Embryonic facial prominence (tissue), 1 donor: ENCODE data around the gene KCNQ1.

ENCODE experiments used
- DNase-seq: peaks from one replicate; pipeline ENCODE4 v3.0.0-alpha.2; 2016; ENCODE audit errors: extremely low spot score

The KCNQ1 gene, protein sequence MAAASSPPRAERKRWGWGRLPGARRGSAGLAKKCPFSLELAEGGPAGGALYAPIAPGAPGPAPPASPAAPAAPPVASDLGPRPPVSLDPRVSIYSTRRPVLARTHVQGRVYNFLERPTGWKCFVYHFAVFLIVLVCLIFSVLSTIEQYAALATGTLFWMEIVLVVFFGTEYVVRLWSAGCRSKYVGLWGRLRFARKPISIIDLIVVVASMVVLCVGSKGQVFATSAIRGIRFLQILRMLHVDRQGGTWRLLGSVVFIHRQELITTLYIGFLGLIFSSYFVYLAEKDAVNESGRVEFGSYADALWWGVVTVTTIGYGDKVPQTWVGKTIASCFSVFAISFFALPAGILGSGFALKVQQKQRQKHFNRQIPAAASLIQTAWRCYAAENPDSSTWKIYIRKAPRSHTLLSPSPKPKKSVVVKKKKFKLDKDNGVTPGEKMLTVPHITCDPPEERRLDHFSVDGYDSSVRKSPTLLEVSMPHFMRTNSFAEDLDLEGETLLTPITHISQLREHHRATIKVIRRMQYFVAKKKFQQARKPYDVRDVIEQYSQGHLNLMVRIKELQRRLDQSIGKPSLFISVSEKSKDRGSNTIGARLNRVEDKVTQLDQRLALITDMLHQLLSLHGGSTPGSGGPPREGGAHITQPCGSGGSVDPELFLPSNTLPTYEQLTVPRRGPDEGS

GRCh38 chr11:2444821-2445745 is at the start of gene KCNQ1:
KCNQ1 (plus strand) TSS chr11:2445008; CDS start chr11:2445099, 91 bp downstream.
- no peak for DNase-seq

DNA sequence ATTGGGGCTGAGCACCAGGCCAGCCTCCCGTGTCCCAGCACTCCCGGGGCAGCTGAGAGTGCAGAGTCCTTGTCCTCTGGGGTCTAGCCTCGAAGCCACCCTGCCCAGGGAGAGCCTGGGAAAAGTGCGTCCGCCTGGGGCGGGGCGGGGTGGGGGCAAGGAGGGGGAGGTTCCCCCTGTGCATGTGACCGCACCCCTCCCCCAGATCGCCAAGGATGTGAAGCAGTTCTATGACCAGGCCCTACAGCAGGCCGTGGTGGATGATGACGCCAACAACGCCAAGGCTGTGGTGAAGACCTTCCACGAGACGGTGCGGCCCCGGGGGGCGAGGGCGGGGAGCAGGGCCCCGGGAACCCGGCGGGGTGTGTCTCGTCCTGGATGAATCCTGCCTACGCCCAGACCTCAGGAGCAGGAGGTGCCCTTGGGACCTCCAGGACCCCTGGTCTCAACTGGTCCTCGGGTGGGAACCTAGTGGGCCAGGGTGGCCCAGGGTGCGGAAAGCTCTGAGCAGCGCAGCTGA is 49.5 kb upstream of the KCNQ1 start:
- DNase-seq, result no peak

DNA sequence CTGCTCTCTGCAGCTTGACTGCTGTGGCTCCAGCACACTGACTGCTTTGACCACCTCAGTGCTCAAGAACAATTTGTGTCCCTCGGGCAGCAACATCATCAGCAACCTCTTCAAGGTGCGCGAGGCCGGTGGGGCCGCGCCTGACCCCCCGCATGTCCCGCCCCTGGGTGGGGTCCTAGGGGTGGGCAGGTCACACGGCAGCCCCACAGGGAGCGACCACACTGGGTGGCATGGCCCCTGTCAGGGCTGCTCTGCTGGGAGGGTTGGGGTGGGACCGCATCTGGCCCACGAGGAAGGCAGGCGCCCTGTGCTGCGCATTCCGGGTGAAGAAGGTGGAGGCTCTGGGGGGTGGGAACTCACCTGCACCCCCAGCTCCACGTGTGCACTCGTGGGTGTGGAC is 49.0 kb upstream of the KCNQ1 start:
- DNase-seq, result no peak

DNA sequence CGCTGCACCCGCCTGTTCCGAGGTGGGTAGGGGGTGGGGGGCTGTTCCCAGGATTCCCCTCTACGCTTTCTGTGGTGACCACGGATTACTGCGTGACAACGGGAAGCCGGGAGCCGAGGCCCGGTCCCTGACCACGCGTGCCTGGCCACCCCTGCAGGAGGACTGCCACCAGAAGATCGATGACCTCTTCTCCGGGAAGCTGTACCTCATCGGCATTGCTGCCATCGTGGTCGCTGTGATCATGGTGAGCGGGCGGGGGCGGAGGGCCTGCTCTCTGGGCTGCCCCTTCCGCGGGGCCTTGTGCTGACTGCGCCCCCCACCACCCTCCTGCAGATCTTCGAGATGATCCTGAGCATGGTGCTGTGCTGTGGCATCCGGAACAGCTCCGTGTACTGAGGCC is 48.3 kb upstream of the KCNQ1 start:
- no peak for DNase-seq

DNA sequence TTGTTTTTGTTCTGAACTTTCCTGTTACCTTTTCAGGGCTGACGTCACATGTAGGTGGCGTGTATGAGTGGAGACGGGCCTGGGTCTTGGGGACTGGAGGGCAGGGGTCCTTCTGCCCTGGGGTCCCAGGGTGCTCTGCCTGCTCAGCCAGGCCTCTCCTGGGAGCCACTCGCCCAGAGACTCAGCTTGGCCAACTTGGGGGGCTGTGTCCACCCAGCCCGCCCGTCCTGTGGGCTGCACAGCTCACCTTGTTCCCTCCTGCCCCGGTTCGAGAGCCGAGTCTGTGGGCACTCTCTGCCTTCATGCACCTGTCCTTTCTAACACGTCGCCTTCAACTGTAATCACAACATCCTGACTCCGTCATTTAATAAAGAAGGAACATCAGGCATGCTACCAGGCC is 47.8 kb upstream of the KCNQ1 start:
- DNase-seq, result no peak

- no peak for DNase-seq
Observed at GRCh38 chr11:2398664-2399355, 46.0 kb upstream of the KCNQ1 start.

- no peak for DNase-seq
Observed at GRCh38 chr11:2399488-2400068, 45.2 kb upstream of the KCNQ1 start.

DNA sequence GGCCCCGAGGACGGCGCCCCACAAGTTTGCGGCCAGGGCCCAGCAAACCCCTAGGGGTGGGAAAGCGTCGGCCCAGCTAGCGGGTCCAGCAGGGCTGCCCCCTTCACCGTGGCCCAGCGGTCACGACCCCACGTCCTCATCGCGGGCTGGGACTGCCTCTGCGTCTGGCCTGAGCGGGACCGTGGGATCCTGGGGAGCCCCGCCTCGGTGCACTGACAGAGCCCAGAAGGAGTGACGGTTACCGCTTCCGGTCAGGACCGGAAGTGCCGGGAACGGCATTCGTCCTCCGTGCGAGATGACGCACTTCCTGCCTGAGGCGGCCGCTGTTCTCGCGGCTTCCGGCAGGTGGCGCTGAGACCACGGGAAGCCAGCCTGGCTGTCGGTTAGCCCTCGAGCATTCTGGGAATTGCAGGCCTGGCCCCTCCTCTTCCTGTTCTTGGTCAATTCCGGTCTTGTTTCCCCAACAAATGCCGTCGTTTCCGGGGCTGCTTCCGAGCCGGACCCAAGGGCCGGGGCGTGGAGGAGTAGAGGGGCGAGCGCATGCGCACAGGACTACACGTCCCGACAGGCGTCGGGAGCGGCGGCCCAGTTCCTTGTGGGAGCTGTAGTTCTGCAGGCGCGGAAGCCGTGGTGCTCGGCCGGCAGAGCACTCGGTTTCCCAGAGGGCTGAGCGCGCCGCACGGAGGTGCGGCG is 44.6 kb upstream of the KCNQ1 start, which contains the start of gene TSSC4:
Gene TSSC4, plus strand, starts transcription at position 682 of the 693 bp plus-strand sequence. CDS start 1,884 bp downstream, outside the sequence.
- DNase-seq, result peak; percentile 100

GRCh38 chr11:2400762-2401435 is 43.9 kb upstream of the KCNQ1 start:
- DNase-seq, result no peak

- no peak for DNase-seq
Observed at GRCh38 chr11:2401436-2401984, 43.3 kb upstream of the KCNQ1 start.

DNA sequence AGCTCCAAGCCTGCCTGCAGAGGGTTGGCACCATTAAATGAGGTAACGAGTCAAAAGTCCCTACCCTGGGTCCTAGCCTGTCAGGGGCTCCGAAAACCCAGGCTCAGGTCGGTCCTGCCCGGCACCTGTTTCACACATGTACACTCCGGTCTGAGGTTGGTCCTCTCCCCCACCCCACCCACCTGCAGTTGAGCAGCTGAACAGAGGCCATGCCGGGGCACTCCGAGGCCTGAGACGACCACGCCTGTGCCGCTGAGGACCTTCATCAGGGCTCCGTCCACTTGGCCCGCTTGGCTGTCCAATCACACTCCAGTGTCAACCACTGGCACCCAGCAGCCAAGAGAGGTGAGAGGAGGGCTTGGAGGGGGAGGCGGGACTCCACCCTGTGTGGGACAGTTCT is 42.7 kb upstream of the KCNQ1 start:
- DNase-seq, result no peak

- no peak for DNase-seq
Observed at GRCh38 chr11:2402890-2403645, 41.7 kb upstream of the KCNQ1 start.

- no peak for DNase-seq
Observed at GRCh38 chr11:2404735-2405196, 40.0 kb upstream of the KCNQ1 start.

GRCh38 chr11:2406451-2406850 is 38.4 kb upstream of the KCNQ1 start:
- no peak for DNase-seq

GRCh38 chr11:2406878-2407410 is 37.9 kb upstream of the KCNQ1 start:
- DNase-seq, result no peak

GRCh38 chr11:2408671-2409070 is 36.1 kb upstream of the KCNQ1 start:
- no peak for DNase-seq

DNA sequence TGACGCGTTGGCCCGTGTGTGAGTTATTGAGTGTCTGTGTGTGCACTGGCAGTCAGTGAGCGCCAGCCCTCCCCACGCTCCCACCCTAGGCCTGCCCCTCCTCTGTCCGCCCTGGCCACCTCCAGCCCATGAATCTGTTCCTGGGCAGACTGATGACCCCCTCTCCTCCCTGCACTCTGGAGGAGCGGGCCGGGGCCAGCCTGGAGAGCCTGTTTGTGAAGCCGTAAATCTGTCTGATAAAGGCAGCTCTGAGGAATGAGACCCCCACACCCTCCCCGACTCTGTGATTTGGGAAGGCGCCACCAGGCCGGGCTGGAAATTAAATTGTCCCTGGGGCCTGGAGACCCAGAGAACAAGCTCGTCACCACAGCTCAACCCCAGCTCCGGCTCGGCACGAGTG is 35.7 kb upstream of the KCNQ1 start:
- no peak for DNase-seq
